LNCaP clone FGC (cell line): ENCODE data around the gene MRPL50.

ENCODE experiments used
- DNase-seq: peaks from one replicate; pipeline ENCODE4 v3.0.0-alpha.2; 2011; ENCODE audit warnings: low read depth
- H3K4me3 ChIP-seq: 2 replicates; pipeline ENCODE4 v1.5.1; 2011; ENCODE audit warnings: mild to moderate bottlenecking, low read depth, low read length, control low read depth
- TF ChIP-seq, protein P1 (sequence below): IDR thresholded peaks from 2 replicates; pipeline ENCODE4 v1.5.1; 2012; ENCODE audit warnings: mild to moderate bottlenecking; ENCODE audit not compliant: control insufficient read depth, insufficient read depth; ENCODE audit errors: extremely low read depth

MRPL50 gene

DNA sequence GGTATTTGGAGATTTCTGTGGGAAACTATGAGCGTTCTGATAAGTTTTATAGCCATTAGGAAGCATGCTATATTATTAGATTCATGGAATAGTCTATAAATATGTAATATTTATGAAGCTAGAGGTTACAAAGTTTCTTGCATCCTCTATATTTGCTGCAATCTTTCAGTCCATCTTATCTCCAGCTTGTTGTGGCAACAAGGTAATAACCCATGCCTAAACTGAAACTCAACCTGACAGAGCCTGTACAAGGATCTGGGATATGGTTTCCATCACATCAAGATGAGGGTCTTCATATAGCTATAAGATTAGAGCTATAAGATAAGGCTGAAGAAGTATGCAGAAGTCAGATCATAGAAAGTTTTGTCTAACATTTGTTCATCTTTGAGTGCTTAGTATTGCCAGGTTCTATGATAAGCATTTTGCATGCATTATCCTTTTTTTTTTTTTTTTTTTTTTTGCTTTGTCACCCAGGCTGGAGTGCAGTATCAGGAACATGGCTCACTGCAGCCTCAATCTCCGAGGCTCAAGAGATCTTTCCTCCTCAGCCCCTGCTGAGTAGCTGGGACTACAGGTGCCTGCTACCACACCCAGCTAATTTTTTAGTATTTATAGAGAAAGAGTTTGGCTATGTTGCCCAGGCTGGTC, 28.4 kb downstream of the MRPL50 start:
- no peak for DNase-seq
- H3K4me3 ChIP-seq, result no peak overlapping the region
- TF ChIP-seq, protein P1, sequence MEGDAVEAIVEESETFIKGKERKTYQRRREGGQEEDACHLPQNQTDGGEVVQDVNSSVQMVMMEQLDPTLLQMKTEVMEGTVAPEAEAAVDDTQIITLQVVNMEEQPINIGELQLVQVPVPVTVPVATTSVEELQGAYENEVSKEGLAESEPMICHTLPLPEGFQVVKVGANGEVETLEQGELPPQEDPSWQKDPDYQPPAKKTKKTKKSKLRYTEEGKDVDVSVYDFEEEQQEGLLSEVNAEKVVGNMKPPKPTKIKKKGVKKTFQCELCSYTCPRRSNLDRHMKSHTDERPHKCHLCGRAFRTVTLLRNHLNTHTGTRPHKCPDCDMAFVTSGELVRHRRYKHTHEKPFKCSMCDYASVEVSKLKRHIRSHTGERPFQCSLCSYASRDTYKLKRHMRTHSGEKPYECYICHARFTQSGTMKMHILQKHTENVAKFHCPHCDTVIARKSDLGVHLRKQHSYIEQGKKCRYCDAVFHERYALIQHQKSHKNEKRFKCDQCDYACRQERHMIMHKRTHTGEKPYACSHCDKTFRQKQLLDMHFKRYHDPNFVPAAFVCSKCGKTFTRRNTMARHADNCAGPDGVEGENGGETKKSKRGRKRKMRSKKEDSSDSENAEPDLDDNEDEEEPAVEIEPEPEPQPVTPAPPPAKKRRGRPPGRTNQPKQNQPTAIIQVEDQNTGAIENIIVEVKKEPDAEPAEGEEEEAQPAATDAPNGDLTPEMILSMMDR, result no peak

DNA sequence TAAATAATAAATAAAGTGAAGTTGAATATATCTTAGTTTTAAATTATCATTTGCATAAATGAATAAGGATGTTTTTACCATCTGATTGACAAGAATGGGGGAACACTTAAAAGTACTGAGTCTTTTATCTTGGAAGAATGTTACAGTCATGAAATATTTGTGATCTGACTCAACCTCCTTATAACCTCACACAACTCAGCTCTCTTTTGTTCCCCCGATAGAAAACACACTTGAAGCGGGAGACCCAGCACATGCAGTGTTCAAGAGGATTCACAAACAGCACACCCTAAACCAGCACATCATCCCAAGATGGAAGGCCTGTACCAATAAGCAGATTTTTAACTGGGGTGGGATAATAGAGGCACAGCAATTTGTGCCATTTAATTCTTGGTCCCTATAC, 29.1 kb downstream of the MRPL50 start:
- no peak for DNase-seq
- H3K4me3 ChIP-seq, result no peak overlapping the region
- TF ChIP-seq, protein P1, result no peak

DNA sequence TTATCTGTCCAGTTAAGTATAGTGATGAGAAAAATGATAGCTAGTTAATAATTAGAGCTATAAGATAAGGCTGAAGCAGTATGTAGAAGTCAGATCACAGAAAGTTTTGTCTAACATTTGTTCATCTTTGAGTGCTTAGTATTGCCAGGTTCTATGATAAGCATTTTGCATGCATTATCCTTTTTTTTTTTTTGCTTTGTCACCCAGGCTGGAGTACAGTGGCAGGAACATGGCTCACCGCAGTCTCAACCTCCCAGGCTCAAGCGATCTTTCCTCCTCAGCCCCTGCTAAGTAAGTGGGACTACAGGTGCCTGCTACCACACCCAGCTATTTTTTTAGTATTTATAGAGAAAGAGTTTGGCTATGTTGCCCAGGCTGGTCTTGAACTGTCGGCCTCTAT, 31.1 kb downstream of the MRPL50 start:
- TF ChIP-seq, protein P1, result no peak
- DNase-seq, result no peak
- no peak overlapping the region for H3K4me3 ChIP-seq

DNA sequence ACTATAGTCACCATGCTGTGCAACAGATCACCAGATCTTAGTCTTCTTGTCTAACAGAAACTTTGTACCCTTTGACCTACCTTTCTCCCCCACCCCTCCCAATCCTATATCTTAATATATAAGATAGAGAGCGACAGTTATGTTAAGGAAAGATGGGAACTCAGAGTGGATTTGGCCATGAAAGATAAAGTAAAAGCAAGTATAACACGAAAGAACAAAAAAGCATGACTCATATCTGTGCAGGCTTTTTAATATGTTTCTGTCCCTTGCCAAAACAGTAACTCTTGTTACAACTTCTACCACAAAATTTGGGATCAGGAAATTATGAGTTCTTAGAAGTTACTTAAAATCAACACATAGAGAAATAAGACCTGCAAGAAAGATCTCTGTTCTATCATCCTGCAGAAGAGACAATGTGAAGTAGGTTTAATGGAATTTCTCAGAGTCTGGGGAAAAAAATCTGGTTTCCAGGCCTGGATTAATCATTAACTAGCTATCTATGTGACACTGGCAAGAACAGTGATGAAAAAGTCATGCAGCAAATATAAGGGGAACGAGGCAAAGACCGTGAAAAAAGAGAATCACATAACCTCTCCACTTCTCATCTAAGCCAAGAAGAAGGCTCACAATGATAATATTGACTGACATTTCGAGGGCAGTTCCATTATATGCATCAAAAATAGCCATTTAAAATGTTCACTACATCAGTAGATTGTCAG, 32.2 kb downstream of the MRPL50 start:
- TF ChIP-seq, protein P1, result no peak
- no peak overlapping the region for H3K4me3 ChIP-seq
- no peak for DNase-seq

DNA sequence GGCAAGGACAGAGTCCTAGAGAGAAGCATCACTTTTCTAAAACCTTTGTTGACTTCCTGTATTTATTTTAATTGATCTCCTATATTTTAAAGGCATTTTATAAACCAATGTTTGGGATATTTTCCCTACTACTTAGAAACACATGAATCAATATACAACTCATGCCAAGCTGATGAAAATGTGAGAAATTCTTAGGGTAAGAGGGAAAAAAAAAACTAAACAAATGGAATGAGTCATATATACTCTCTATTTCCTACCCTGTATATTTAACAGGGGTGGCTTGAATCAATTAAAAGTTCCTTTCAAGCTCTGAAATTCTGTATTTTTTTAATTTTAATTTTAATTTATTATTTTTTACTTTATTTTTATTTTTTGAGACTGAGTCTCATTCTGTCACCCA, 33.2 kb downstream of the MRPL50 start:
- H3K4me3 ChIP-seq, result no peak overlapping the region
- DNase-seq, result no peak
- TF ChIP-seq, protein P1, result no peak

DNA sequence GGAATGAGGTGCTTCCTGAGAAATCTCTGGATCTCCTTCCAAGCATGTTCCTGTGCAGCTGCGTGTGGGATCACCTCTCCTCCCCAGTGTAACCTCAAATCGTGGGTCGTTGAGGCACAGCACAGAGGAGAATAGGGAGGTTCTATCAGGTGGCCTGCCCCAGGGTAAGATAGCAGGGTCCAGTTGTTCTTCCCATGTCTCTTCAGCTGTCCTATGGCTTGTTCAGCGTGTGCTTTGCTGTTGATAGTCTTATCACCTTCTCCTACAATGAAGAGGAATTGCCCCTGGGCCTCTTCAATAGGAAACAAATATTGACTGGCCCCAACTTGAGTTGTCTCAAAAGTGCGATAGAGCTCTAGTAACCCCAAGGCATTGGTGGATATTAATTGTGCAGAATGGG, 36.0 kb downstream of the MRPL50 start:
- TF ChIP-seq, protein P1, result no peak
- no peak for DNase-seq
- H3K4me3 ChIP-seq, result no peak overlapping the region
